SJCRH30 (cell line): ENCODE data around the gene EPB41L1. TPM values are rescaled to one million over a fixed set of nuclear protein-coding genes. Genes with fewer than 3 reads are reported as not detected.

Source experiments
- DNase-seq, 2 experiments: peaks; one replicate each; pipeline ENCODE4 v3.0.0-alpha.2; 2015 to 2020
- H3K27ac ChIP-seq: fragments of 250-450 bp; sonication (Bioruptor Pico); 2 replicates; pipeline ENCODE4 v1.5.1; 2020; ENCODE audit warnings: mild to moderate bottlenecking, moderate library complexity
- H3K27me3 ChIP-seq: fragments of 250-450 bp; sonication (Bioruptor Pico); 2 replicates; pipeline ENCODE4 v1.5.1; 2020; ENCODE audit warnings: mild to moderate bottlenecking, moderate library complexity
- H3K36me3 ChIP-seq: fragments of 250-450 bp; sonication (Bioruptor Pico); 2 replicates; pipeline ENCODE4 v1.5.1; 2020; ENCODE audit warnings: mild to moderate bottlenecking, moderate library complexity
- H3K4me1 ChIP-seq: fragments of 250-450 bp; sonication (Bioruptor Pico); 2 replicates; pipeline ENCODE4 v1.5.1; 2020; ENCODE audit warnings: mild to moderate bottlenecking, moderate library complexity
- H3K4me3 ChIP-seq: fragments of 250-450 bp; sonication (Bioruptor Pico); 2 replicates; pipeline ENCODE4 v1.5.1; 2020; ENCODE audit warnings: mild to moderate bottlenecking, moderate library complexity
- H3K9me3 ChIP-seq: fragments of 250-450 bp; sonication (Bioruptor Pico); replicated peaks from 2 replicates; pipeline ENCODE4 v1.5.1; 2020; ENCODE audit warnings: mild to moderate bottlenecking, moderate library complexity
- total RNA-seq: library from RNA; depleted of rRNA; stranded (reverse); fragments of >200 nt; shearing (Covaris generic); gene quantifications from 2 replicates; pipeline ENCODE4 v1.2.3, GENCODE V29; 2014

EPB41L1 gene
- total RNA-seq, 1 experiment from 2014 or later: 6.7 TPM

GRCh38 chr20:36206068-36206467, 51.5 kb downstream of the EPB41L1 start:
- no peak for DNase-seq
- Histone ChIP-seq H3K27me3 (peaks cover 7% of the 10 kb centered on the region; the same call in 1 of the 2 replicates), H3K9me3 (no peaks in the 10 kb centered on the region), H3K4me3 (no peak overlapping the region), H3K4me1 (no peaks in the 10 kb centered on the region), H3K27ac (no peak overlapping the region), H3K36me3 (no peaks in the 10 kb centered on the region)

- no peak for DNase-seq
- H3K4me1 ChIP-seq: no peaks in the 10 kb centered on the region
- H3K36me3 ChIP-seq: no peaks in the 10 kb centered on the region
- H3K27me3 ChIP-seq: peaks cover 7% of the 10 kb centered on the region; the same call in 1 of the 2 replicates
- H3K27ac ChIP-seq: no peak overlapping the region
- H3K4me3 ChIP-seq: no peak overlapping the region
- H3K9me3 ChIP-seq: no peaks in the 10 kb centered on the region
These were observed 52.1 kb downstream of the EPB41L1 start for GRCh38 chr20:36206641-36207040.

GRCh38 chr20:36207602-36208001, 53.1 kb downstream of the EPB41L1 start:
- H3K27ac ChIP-seq: no peak overlapping the region
- no peaks in the 10 kb centered on the region for H3K9me3 ChIP-seq
- DNase-seq: no peak
- no peaks in the 10 kb centered on the region for H3K4me1 ChIP-seq
- no peaks in the 10 kb centered on the region for H3K36me3 ChIP-seq
- no peak overlapping the region for H3K4me3 ChIP-seq
- H3K27me3 ChIP-seq: peaks cover 7% of the 10 kb centered on the region; the same call in 1 of the 2 replicates

GRCh38 chr20:36208257-36208656, 53.7 kb downstream of the EPB41L1 start:
- no peak for DNase-seq
- Histone ChIP-seq H3K4me1 (no peaks in the 10 kb centered on the region), H3K36me3 (no peaks in the 10 kb centered on the region), H3K27me3 (peaks cover 7% of the 10 kb centered on the region; the same call in 1 of the 2 replicates), H3K9me3 (no peaks in the 10 kb centered on the region), H3K4me3 (no peak overlapping the region), H3K27ac (no peak overlapping the region)

- Histone ChIP-seq H3K4me3 (no peak overlapping the region), H3K36me3 (no peaks in the 10 kb centered on the region), H3K4me1 (no peaks in the 10 kb centered on the region), H3K27me3 (peaks cover 7% of the 10 kb centered on the region; the same call in 1 of the 2 replicates), H3K27ac (no peak overlapping the region), H3K9me3 (no peaks in the 10 kb centered on the region)
- no peak for DNase-seq
These were observed 56.0 kb downstream of the EPB41L1 start for GRCh38 chr20:36210436-36211021.

- H3K4me1 ChIP-seq: no peaks in the 10 kb centered on the region
- no peak overlapping the region for H3K27ac ChIP-seq
- no peaks in the 10 kb centered on the region for H3K27me3 ChIP-seq
- no peaks in the 10 kb centered on the region for H3K36me3 ChIP-seq
- H3K9me3 ChIP-seq: no peaks in the 10 kb centered on the region
- DNase-seq: no peak
- no peak overlapping the region for H3K4me3 ChIP-seq
These were observed 58.8 kb downstream of the EPB41L1 start for GRCh38 chr20:36213362-36213761.

GRCh38 chr20:36214684-36215256, 60.2 kb downstream of the EPB41L1 start:
- Histone ChIP-seq H3K27me3 (no peaks in the 10 kb centered on the region), H3K36me3 (no peaks in the 10 kb centered on the region)
- DNase-seq: peak; percentile 45 to 75

GRCh38 chr20:36215778-36216177, 61.2 kb downstream of the EPB41L1 start:
- Histone ChIP-seq H3K27ac (no peak overlapping the region), H3K9me3 (no peaks in the 10 kb centered on the region), H3K4me1 (no peaks in the 10 kb centered on the region), H3K27me3 (no peaks in the 10 kb centered on the region), H3K4me3 (no peak overlapping the region), H3K36me3 (no peaks in the 10 kb centered on the region)
- DNase-seq: no peak

More at GRCh38 chr20:36214684-36215256, 60.2 kb downstream of the EPB41L1 start:
- Histone ChIP-seq H3K9me3 (no peaks in the 10 kb centered on the region), H3K4me3 (no peak overlapping the region), H3K27ac (no peak overlapping the region), H3K4me1 (no peaks in the 10 kb centered on the region)

- no peaks in the 10 kb centered on the region for H3K36me3 ChIP-seq
- DNase-seq: no peak
- H3K4me3 ChIP-seq: no peak overlapping the region
- H3K4me1 ChIP-seq: no peaks in the 10 kb centered on the region
- no peak overlapping the region for H3K27ac ChIP-seq
- no peaks in the 10 kb centered on the region for H3K27me3 ChIP-seq
- no peaks in the 10 kb centered on the region for H3K9me3 ChIP-seq
These were observed 61.9 kb downstream of the EPB41L1 start for GRCh38 chr20:36216314-36217025.

- H3K4me1 ChIP-seq: no peaks in the 10 kb centered on the region
- H3K36me3 ChIP-seq: no peaks in the 10 kb centered on the region
- H3K27me3 ChIP-seq: no peaks in the 10 kb centered on the region
- no peak overlapping the region for H3K4me3 ChIP-seq
- no peak overlapping the region for H3K27ac ChIP-seq
- no peak for DNase-seq
- no peaks in the 10 kb centered on the region for H3K9me3 ChIP-seq
These were observed 62.7 kb downstream of the EPB41L1 start for GRCh38 chr20:36217226-36217625.

GRCh38 chr20:36218380-36219064, 64.0 kb downstream of the EPB41L1 start:
- DNase-seq: peak in 1 of 2 experiments; percentile 44
- no peaks in the 10 kb centered on the region for H3K9me3 ChIP-seq
- H3K27me3 ChIP-seq: no peaks in the 10 kb centered on the region
- no peak overlapping the region for H3K27ac ChIP-seq
- no peaks in the 10 kb centered on the region for H3K36me3 ChIP-seq
- H3K4me3 ChIP-seq: no peak overlapping the region
- no peaks in the 10 kb centered on the region for H3K4me1 ChIP-seq

- no peaks in the 10 kb centered on the region for H3K4me1 ChIP-seq
- DNase-seq: no peak
- no peak overlapping the region for H3K4me3 ChIP-seq
- no peak overlapping the region for H3K27ac ChIP-seq
- H3K36me3 ChIP-seq: no peaks in the 10 kb centered on the region
- no peaks in the 10 kb centered on the region for H3K27me3 ChIP-seq
- no peaks in the 10 kb centered on the region for H3K9me3 ChIP-seq
These were observed 65.2 kb downstream of the EPB41L1 start for GRCh38 chr20:36219671-36220220.

GRCh38 chr20:36225666-36226065, 71.1 kb downstream of the EPB41L1 start:
- no peak overlapping the region for H3K27ac ChIP-seq
- no peaks in the 10 kb centered on the region for H3K4me1 ChIP-seq
- no peak overlapping the region for H3K4me3 ChIP-seq
- no peak for DNase-seq
- H3K9me3 ChIP-seq: no peaks in the 10 kb centered on the region
- H3K27me3 ChIP-seq: no peaks in the 10 kb centered on the region
- H3K36me3 ChIP-seq: no peaks in the 10 kb centered on the region

- no peak for DNase-seq
- H3K36me3 ChIP-seq: no peaks in the 10 kb centered on the region
- H3K27ac ChIP-seq: no peak overlapping the region
- no peaks in the 10 kb centered on the region; the same call in 1 of the 2 replicates for H3K4me1 ChIP-seq
- no peaks in the 10 kb centered on the region for H3K27me3 ChIP-seq
- no peak overlapping the region for H3K4me3 ChIP-seq
- H3K9me3 ChIP-seq: no peaks in the 10 kb centered on the region
These were observed 74.2 kb downstream of the EPB41L1 start for GRCh38 chr20:36228770-36229169.

- Histone ChIP-seq H3K27me3 (no peaks in the 10 kb centered on the region), H3K4me1 (peaks cover 7% of the 10 kb centered on the region), H3K36me3 (no peaks in the 10 kb centered on the region), H3K4me3 (no peak overlapping the region), H3K27ac (no peak overlapping the region), H3K9me3 (no peaks in the 10 kb centered on the region)
- no peak for DNase-seq
These were observed 75.5 kb downstream of the EPB41L1 start for GRCh38 chr20:36230019-36230418.
